K562 (cell line): ENCODE data around the gene PAQR7. TPM values are rescaled to one million over a fixed set of nuclear protein-coding genes. Genes with fewer than 3 reads are reported as not detected.

ENCODE experiments used
- KAT8 ChIP-seq: fragments of 450-650 bp; IDR thresholded peaks from 2 replicates; pipeline ENCODE4 v1.6.1; 2016; ENCODE audit warnings: low read depth, mild to moderate bottlenecking
- ZNF282 ChIP-seq: sonication (generic); formaldehyde crosslinking; IDR thresholded peaks from 2 replicates; pipeline ENCODE4 v1.8.1; 2023; ENCODE audit warnings: missing genetic modification reagents
- polyA plus RNA-seq, 8 experiments: library from polyadenylated mRNA; depleted of rRNA in 4 of 8; stranded (reverse) in 5 of 8; unstranded in 3 of 8; fragments of >200 nt; fragmentation: Nextera tagmentation in 2 of 8; fragmentation: Illumina TruSeq in 1 of 8; extraction: Ambion mirVana in 2 of 8; extraction: Trizol in 1 of 8; gene quantifications; 2 replicates each; pipeline versions ENCODE4 v1.2.1 to v1.2.3, GENCODE V29; 2011 to 2014; ENCODE audit warnings: inconsistent platforms in 1 of 8, missing spikeins in 1 of 8
- total RNA-seq, 7 experiments: library from RNA; depleted of rRNA in 6 of 7; stranded (reverse); fragments of >200 nt in 6 of 7; fragmentation: Illumina TruSeq in 2 of 7; extraction: Trizol in 2 of 7; gene quantifications; 2 replicates each; pipeline versions ENCODE4 v1.2.1 to v1.2.3, GENCODE V29; 2011 to 2021; ENCODE audit warnings: low replicate concordance in 1 of 7
- TF ChIP-seq, protein P1 (sequence below), 2 experiments: fragments of 450-650 bp in 1 of 2; sonication (generic) in 1 of 2; formaldehyde crosslinking; conservative IDR thresholded peaks; 2 replicates each; pipeline versions ENCODE4 v1.4.0 to v1.8.1; 2020 to 2022; ENCODE audit warnings: mild to moderate bottlenecking in 1 of 2, missing genetic modification reagents in 1 of 2
- TF ChIP-seq, protein P2 (sequence below): fragments of 450-650 bp; IDR thresholded peaks from 2 replicates; pipeline ENCODE4 v1.6.1; 2017; ENCODE audit warnings: mild to moderate bottlenecking, moderate library complexity
- TF ChIP-seq, protein P3 (sequence below), 3 experiments: IDR thresholded peaks in 2 of 3; conservative IDR thresholded peaks in 1 of 3; 2 replicates each; pipeline ENCODE4 v1.5.1; 2011 to 2012; ENCODE audit warnings: low read length in 3 of 3, mild to moderate bottlenecking in 3 of 3, control low read depth in 2 of 3, improper control_type of control experiment in 1 of 3, inconsistent platforms in 1 of 3, low read depth in 1 of 3, mixed read lengths in 1 of 3, moderate library complexity in 1 of 3; ENCODE audit not compliant: insufficient read depth in 2 of 3

The PAQR7 gene
- total and polyA plus RNA-seq, 9 of the 15 experiments (the other 6 are each of a cell fraction or from before 2014, with no cell fraction given): 1.1 to 5.2 (median 2.6) TPM

DNA sequence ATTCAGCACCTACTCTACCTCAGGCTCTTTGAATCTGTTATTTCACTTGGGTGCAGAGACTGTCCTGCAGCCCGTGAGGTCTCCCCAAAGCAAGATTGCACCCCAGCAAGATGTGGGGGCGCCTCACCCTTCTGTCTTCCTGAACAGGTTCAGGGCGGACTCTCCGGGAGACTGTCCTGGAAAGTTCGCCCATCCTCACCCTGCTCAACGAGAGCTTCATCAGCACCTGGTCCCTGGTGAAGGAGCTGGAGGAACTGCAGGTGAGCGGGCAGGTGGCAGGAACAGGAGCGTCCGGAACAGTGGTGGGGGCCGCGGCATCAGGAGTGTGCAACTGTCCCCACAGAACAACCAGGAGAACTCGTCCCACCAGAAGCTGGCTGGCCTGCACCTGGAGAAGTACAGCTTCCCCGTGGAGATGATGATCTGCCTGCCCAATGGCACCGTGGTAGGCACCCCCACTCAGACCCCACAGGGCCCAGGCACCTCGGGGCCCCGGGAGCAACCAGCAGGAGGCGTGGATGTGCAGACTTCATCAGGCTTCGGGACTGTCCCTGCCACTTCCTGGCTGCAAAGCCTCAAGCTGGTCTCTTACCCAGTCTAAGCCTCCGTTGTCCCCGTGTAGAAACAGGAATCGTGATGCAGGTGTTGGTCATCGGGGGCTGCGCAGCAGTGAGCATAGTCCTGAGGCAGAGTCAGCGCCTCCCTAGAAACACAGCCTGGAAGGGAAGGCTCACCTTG is 61.6 kb downstream of the PAQR7 start (continued):
- TF ChIP-seq, protein P1, sequence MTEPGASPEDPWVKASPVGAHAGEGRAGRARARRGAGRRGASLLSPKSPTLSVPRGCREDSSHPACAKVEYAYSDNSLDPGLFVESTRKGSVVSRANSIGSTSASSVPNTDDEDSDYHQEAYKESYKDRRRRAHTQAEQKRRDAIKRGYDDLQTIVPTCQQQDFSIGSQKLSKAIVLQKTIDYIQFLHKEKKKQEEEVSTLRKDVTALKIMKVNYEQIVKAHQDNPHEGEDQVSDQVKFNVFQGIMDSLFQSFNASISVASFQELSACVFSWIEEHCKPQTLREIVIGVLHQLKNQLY (CRISPR knock-in tag; conservative IDR thresholded peaks at IDR 0.05): no peak
- TF ChIP-seq KAT8 (no peak), ZNF282 (CRISPR knock-in tag) (no peak)
- TF ChIP-seq, protein P2, sequence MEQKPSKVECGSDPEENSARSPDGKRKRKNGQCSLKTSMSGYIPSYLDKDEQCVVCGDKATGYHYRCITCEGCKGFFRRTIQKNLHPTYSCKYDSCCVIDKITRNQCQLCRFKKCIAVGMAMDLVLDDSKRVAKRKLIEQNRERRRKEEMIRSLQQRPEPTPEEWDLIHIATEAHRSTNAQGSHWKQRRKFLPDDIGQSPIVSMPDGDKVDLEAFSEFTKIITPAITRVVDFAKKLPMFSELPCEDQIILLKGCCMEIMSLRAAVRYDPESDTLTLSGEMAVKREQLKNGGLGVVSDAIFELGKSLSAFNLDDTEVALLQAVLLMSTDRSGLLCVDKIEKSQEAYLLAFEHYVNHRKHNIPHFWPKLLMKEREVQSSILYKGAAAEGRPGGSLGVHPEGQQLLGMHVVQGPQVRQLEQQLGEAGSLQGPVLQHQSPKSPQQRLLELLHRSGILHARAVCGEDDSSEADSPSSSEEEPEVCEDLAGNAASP: no peak
- TF ChIP-seq, protein P3, sequence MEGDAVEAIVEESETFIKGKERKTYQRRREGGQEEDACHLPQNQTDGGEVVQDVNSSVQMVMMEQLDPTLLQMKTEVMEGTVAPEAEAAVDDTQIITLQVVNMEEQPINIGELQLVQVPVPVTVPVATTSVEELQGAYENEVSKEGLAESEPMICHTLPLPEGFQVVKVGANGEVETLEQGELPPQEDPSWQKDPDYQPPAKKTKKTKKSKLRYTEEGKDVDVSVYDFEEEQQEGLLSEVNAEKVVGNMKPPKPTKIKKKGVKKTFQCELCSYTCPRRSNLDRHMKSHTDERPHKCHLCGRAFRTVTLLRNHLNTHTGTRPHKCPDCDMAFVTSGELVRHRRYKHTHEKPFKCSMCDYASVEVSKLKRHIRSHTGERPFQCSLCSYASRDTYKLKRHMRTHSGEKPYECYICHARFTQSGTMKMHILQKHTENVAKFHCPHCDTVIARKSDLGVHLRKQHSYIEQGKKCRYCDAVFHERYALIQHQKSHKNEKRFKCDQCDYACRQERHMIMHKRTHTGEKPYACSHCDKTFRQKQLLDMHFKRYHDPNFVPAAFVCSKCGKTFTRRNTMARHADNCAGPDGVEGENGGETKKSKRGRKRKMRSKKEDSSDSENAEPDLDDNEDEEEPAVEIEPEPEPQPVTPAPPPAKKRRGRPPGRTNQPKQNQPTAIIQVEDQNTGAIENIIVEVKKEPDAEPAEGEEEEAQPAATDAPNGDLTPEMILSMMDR (IDR thresholded peaks at IDR 0.05 in 2 of 3, conservative IDR thresholded peaks at IDR 0.05 in 1 of 3; ENCODE audit: insufficient read depth in 2 of 3, low read depth in 1 of 3, low read length in 3 of 3): peak; percentile 27 to 51 (median 44); a peak in 5 of 6 replicates
